A673 (cell line): ENCODE measurements around the gene MAML2.

Experiments
- EZH2 ChIP-seq: fragments of 200-600 bp; sonication (generic); IDR thresholded peaks from 2 replicates; pipeline ENCODE4 v1.6.1; 2017; ENCODE audit warnings: borderline replicate concordance, low read depth, mild to moderate bottlenecking, mixed read lengths, antibody characterized with exemption, low read length; ENCODE audit not compliant: poor library complexity, severe bottlenecking
- TF ChIP-seq, protein P1 (sequence below): fragments of 300-800, 200-600 bp; sonication (generic); conservative IDR thresholded peaks from 2 replicates; pipeline ENCODE4 v1.5.1; 2017; ENCODE audit warnings: low read depth, mild to moderate bottlenecking, antibody characterized with exemption, low read length, moderate library complexity, mixed read lengths

DNA sequence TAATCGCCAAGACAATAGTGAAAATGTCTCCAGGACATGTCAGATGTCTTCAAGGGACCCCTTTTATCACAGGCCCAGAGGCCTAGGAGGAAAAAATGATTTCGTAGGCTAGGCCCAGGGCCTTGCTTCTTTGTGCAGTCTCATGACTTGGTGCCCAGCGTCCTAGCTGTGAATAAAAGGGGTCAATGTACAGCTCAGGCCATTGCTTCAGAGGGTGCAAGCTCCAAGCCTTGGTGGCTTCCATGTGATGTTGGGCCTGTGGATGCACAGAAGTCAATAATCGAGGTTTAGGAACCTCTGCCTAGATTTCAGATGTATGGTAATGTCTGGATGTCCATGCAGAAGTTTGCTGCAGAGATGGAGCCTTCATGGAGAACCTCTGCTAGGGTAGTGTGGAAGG lies 398.4 kb downstream of the MAML2 start:
- TF ChIP-seq, protein P1, sequence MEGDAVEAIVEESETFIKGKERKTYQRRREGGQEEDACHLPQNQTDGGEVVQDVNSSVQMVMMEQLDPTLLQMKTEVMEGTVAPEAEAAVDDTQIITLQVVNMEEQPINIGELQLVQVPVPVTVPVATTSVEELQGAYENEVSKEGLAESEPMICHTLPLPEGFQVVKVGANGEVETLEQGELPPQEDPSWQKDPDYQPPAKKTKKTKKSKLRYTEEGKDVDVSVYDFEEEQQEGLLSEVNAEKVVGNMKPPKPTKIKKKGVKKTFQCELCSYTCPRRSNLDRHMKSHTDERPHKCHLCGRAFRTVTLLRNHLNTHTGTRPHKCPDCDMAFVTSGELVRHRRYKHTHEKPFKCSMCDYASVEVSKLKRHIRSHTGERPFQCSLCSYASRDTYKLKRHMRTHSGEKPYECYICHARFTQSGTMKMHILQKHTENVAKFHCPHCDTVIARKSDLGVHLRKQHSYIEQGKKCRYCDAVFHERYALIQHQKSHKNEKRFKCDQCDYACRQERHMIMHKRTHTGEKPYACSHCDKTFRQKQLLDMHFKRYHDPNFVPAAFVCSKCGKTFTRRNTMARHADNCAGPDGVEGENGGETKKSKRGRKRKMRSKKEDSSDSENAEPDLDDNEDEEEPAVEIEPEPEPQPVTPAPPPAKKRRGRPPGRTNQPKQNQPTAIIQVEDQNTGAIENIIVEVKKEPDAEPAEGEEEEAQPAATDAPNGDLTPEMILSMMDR: no peak
- no peak for TF ChIP-seq EZH2
